Fibroblast of lung (primary cell): ENCODE measurements around the gene AATK. TPM values are rescaled to one million over a fixed set of nuclear protein-coding genes. Genes with fewer than 3 reads are reported as not detected.

ENCODE experiments used
- DNase-seq, 2 donors: peaks; one replicate each; pipeline versions ENCODE4 v3.0.0 to v3.0.0-alpha.2; 2010; ENCODE audit warnings: low read depth in 2 of 2
- H2AFZ ChIP-seq: 2 replicates; pipeline ENCODE4 v1.5.1; 2012; ENCODE audit warnings: low read length, control low read depth, inconsistent platforms
- H3K27ac ChIP-seq: 2 replicates; pipeline ENCODE4 v1.5.1; 2011; ENCODE audit warnings: low read length, control low read depth; ENCODE audit not compliant: insufficient read depth
- H3K27me3 ChIP-seq: 2 replicates; pipeline ENCODE4 v1.5.1; 2011; ENCODE audit warnings: mild to moderate bottlenecking, low read length; ENCODE audit not compliant: control insufficient read depth, insufficient read depth
- H3K36me3 ChIP-seq: 2 replicates; pipeline ENCODE4 v1.5.1; 2011; ENCODE audit warnings: low read length; ENCODE audit not compliant: control insufficient read depth, insufficient read depth
- H3K4me1 ChIP-seq: 2 replicates; pipeline ENCODE4 v1.5.1; 2011; ENCODE audit warnings: low read length; ENCODE audit not compliant: control insufficient read depth, insufficient read depth; ENCODE audit errors: extremely low read depth
- H3K4me2 ChIP-seq: 2 replicates; pipeline ENCODE4 v1.5.1; 2011; ENCODE audit warnings: low read length, control low read depth; ENCODE audit not compliant: insufficient read depth; ENCODE audit errors: extremely low read depth
- H3K4me3 ChIP-seq, 4 experiments: fragments of 200-600 bp in 1 of 4; sonication (generic) in 1 of 4; replicated peaks in 1 of 4; 2 replicates each; pipeline ENCODE4 v1.5.1; 2011 to 2016; ENCODE audit warnings: low read length in 4 of 4, low read depth in 3 of 4, mild to moderate bottlenecking in 3 of 4, control low read depth in 2 of 4, inconsistent platforms in 1 of 4, mixed read lengths in 1 of 4; ENCODE audit not compliant: insufficient read depth in 1 of 4; ENCODE audit errors: control extremely low read depth in 1 of 4
- H3K79me2 ChIP-seq: 2 replicates; pipeline ENCODE4 v1.5.1; 2012; ENCODE audit warnings: mild to moderate bottlenecking, low read length, inconsistent platforms; ENCODE audit not compliant: control insufficient read depth, insufficient read depth
- H3K9ac ChIP-seq: 2 replicates; pipeline ENCODE4 v1.5.1; 2011; ENCODE audit warnings: mild to moderate bottlenecking, low read length, control low read depth; ENCODE audit not compliant: insufficient read depth
- H3K9me3 ChIP-seq: 2 replicates; pipeline ENCODE4 v1.5.1; 2012; ENCODE audit warnings: low read depth, low read length; ENCODE audit not compliant: control insufficient read depth, insufficient read depth
- H4K20me1 ChIP-seq: 2 replicates; pipeline ENCODE4 v1.5.1; 2011; ENCODE audit warnings: low read length; ENCODE audit not compliant: control insufficient read depth, insufficient read depth; ENCODE audit errors: extremely low read depth
- CTCF ChIP-seq, 2 donors: IDR thresholded peaks in 1 of 2; conservative IDR thresholded peaks in 1 of 2; 1 replicate in 1 of 2; 2 replicates in 1 of 2; pipeline ENCODE4 v1.5.1; 2011 to 2012; ENCODE audit warnings: low read length in 2 of 2, control low read depth in 1 of 2, inconsistent platforms in 1 of 2, low read depth in 1 of 2, mild to moderate bottlenecking in 1 of 2
- EZH2 ChIP-seq: IDR thresholded peaks from 2 replicates; pipeline ENCODE4 v1.5.1; 2012; ENCODE audit warnings: low read length, control low read depth, mild to moderate bottlenecking; ENCODE audit errors: missing control alignments
- polyA plus RNA-seq, 2 donors: library from polyadenylated mRNA; depleted of rRNA in 1 of 2; stranded (reverse) in 1 of 2; unstranded in 1 of 2; fragments of >200 nt; gene quantifications; 2 replicates each; pipeline ENCODE4 v1.2.1, GENCODE V29; 2011 to 2012; ENCODE audit warnings: missing spikeins in 1 of 2
- total RNA-seq: library from RNA; depleted of rRNA; stranded (reverse); fragments of >200 nt; gene quantifications from 2 replicates; pipeline ENCODE4 v1.2.1, GENCODE V29; 2014

AATK gene
- total and polyA plus RNA-seq, 2 donors (not counting 1 experiment from before 2014, with no cell fraction given) = 0.16 to 0.50 TPM

- Histone ChIP-seq H3K36me3 (no peaks in the 10 kb centered on the region), H3K4me3 (no peak overlapping the region), H3K4me1 (no peaks in the 10 kb centered on the region), H3K9ac (no peak overlapping the region), H3K4me2 (no peak overlapping the region), H3K27ac (no peak overlapping the region), H2AFZ (no peak overlapping the region), H4K20me1 (no peaks in the 10 kb centered on the region), H3K9me3 (no peaks in the 10 kb centered on the region), H3K27me3 (no peaks in the 10 kb centered on the region), H3K79me2 (no peaks in the 10 kb centered on the region)
- DNase-seq = no peak
- TF ChIP-seq CTCF (conservative IDR thresholded peaks at IDR 0.05 in 1 of 2, IDR thresholded peaks at IDR 0.05 in 1 of 2; ENCODE audit: low read depth in 1 of 2, low read length in 2 of 2) (no peak), EZH2 (no peak)
Measured at GRCh38 chr17:81073967-81074839, 91.8 kb downstream of the AATK start.

- Histone ChIP-seq H3K4me2 (no peak overlapping the region), H3K36me3 (no peaks in the 10 kb centered on the region), H3K27ac (no peak overlapping the region), H3K27me3 (no peaks in the 10 kb centered on the region), H4K20me1 (no peaks in the 10 kb centered on the region), H2AFZ (no peak overlapping the region), H3K79me2 (no peaks in the 10 kb centered on the region), H3K4me3 (no peak overlapping the region), H3K9ac (no peak overlapping the region), H3K9me3 (no peaks in the 10 kb centered on the region), H3K4me1 (no peaks in the 10 kb centered on the region)
- TF ChIP-seq EZH2 = no peak
- TF ChIP-seq CTCF (conservative IDR thresholded peaks at IDR 0.05 in 1 of 2, IDR thresholded peaks at IDR 0.05 in 1 of 2; ENCODE audit: low read depth in 1 of 2, low read length in 2 of 2) = no peak
- DNase-seq = no peak
Measured at GRCh38 chr17:81071761-81072741, 94.0 kb downstream of the AATK start.
